Stimulated activated CD4-positive, alpha-beta T cell treated with anti-CD3 and anti-CD28 coated beads, TNF-alpha, amount 100 ng/mL, for 48 hours (primary cell): Measurements from ENCODE around the gene FER.
"Not testable (repeated sequence)": the region's sequence is repeated elsewhere in the genome, so short reads cannot be mapped to it uniquely, and the experiment has no call there.

Experiments used
- DNase-seq, 3 donors: peaks; one replicate each; pipeline ENCODE4 v3.0.0-alpha.2; 2020; ENCODE audit warnings: low read depth in 3 of 3

FER gene

GRCh38 chr5:109034306-109034705 lies 286.6 kb downstream of the FER start:
- DNase-seq = no peak

- no peak for DNase-seq
Measured at GRCh38 chr5:109035436-109035835, 287.7 kb downstream of the FER start.

GRCh38 chr5:109038209-109038840 lies 290.6 kb downstream of the FER start:
- DNase-seq = no peak

GRCh38 chr5:109041317-109041716 lies 293.6 kb downstream of the FER start:
- no peak for DNase-seq

- DNase-seq = no peak
Measured at GRCh38 chr5:109045710-109046109, 298.0 kb downstream of the FER start.

GRCh38 chr5:109049565-109049964 lies 301.9 kb downstream of the FER start:
- DNase-seq = no peak

- DNase-seq = not testable (repeated sequence)
Measured at GRCh38 chr5:109050321-109050720, 302.6 kb downstream of the FER start.

- not testable (repeated sequence) for DNase-seq
Measured at GRCh38 chr5:109052216-109052615, 304.5 kb downstream of the FER start.

GRCh38 chr5:109053995-109054417 lies 306.3 kb downstream of the FER start:
- no peak for DNase-seq

- DNase-seq = no peak
Measured at GRCh38 chr5:109060378-109061025, 312.8 kb downstream of the FER start.

GRCh38 chr5:109062664-109063063 lies 315.0 kb downstream of the FER start:
- no peak for DNase-seq

- no peak for DNase-seq
Measured at GRCh38 chr5:109063223-109063622, 315.5 kb downstream of the FER start.

- no peak for DNase-seq
Measured at GRCh38 chr5:109076741-109077140, 329.0 kb downstream of the FER start.

GRCh38 chr5:109078448-109078847 lies 330.8 kb downstream of the FER start:
- no peak for DNase-seq

- DNase-seq = no peak
Measured at GRCh38 chr5:109080481-109080880, 332.8 kb downstream of the FER start.

GRCh38 chr5:109080896-109081295 lies 333.2 kb downstream of the FER start:
- DNase-seq = no peak

GRCh38 chr5:109083937-109084336 lies 336.2 kb downstream of the FER start:
- DNase-seq = no peak

- DNase-seq = no peak
Measured at GRCh38 chr5:109089191-109089590, 341.5 kb downstream of the FER start.

- no peak for DNase-seq
Measured at GRCh38 chr5:109099081-109099480, 351.4 kb downstream of the FER start.

- DNase-seq = no peak
Measured at GRCh38 chr5:109100971-109101370, 353.3 kb downstream of the FER start.

GRCh38 chr5:109102096-109102690 lies 354.5 kb downstream of the FER start:
- no peak for DNase-seq

- no peak for DNase-seq
Measured at GRCh38 chr5:109105631-109106267, 358.1 kb downstream of the FER start.

- no peak for DNase-seq
Measured at GRCh38 chr5:109111680-109112079, 364.0 kb downstream of the FER start.
